HepG2 (cell line): ENCODE data around the gene TM4SF4. TPM values are rescaled to one million over a fixed set of nuclear protein-coding genes. Genes with fewer than 3 reads are reported as not detected.

Experiments
- AFF4 ChIP-seq: sonication (generic); formaldehyde crosslinking; IDR thresholded peaks from 2 replicates; pipeline ENCODE4 v1.4.0; 2020; ENCODE audit warnings: missing genetic modification reagents
- JUND ChIP-seq: sonication (generic); formaldehyde crosslinking; IDR thresholded peaks from 2 replicates; pipeline ENCODE4 v1.8.0; 2022; ENCODE audit warnings: mild to moderate bottlenecking, missing genetic modification reagents
- KDM1A ChIP-seq: IDR thresholded peaks from 2 replicates; pipeline ENCODE4 v1.6.1; 2016; ENCODE audit warnings: missing compliant biosample characterization
- KDM6A ChIP-seq: IDR thresholded peaks from 2 replicates; pipeline ENCODE4 v1.6.1; 2016; ENCODE audit warnings: low read depth
- PHF21A ChIP-seq: sonication (generic); formaldehyde crosslinking; IDR thresholded peaks from 2 replicates; pipeline ENCODE4 v1.5.0; 2020; ENCODE audit warnings: mild to moderate bottlenecking, missing genetic modification reagents
- POLR2AphosphoS2 ChIP-seq: IDR thresholded peaks from 2 replicates; pipeline ENCODE4 v1.6.1; 2011; ENCODE audit warnings: low read depth, low read length, improper control_type of control experiment
- PPARG ChIP-seq: conservative IDR thresholded peaks from 2 replicates; pipeline ENCODE4 v1.6.1; 2016; ENCODE audit warnings: missing biosample characterization, missing genetic modification reagents
- PRMT3 ChIP-seq: sonication (generic); formaldehyde crosslinking; IDR thresholded peaks from 2 replicates; pipeline ENCODE4 v1.8.1; 2022; ENCODE audit warnings: low read depth, mild to moderate bottlenecking, moderate library complexity, missing genetic modification reagents, borderline replicate concordance
- SMYD3 ChIP-seq: sonication (generic); formaldehyde crosslinking; IDR thresholded peaks from 2 replicates; pipeline ENCODE4 v1.8.1; 2023; ENCODE audit warnings: mild to moderate bottlenecking, missing genetic modification reagents
- SNAPC4 ChIP-seq: sonication (generic); formaldehyde crosslinking; IDR thresholded peaks from 2 replicates; pipeline ENCODE4 v1.4.0; 2020; ENCODE audit warnings: mild to moderate bottlenecking, missing genetic modification reagents
- ZNF230 ChIP-seq: sonication (generic); formaldehyde crosslinking; IDR thresholded peaks from 2 replicates; pipeline ENCODE4 v1.4.0; 2020; ENCODE audit warnings: mild to moderate bottlenecking, missing genetic modification reagents
- ZNF260 ChIP-seq: sonication (generic); formaldehyde crosslinking; IDR thresholded peaks from 2 replicates; pipeline ENCODE4 v1.4.0; 2020; ENCODE audit warnings: missing genetic modification reagents, low read depth, mild to moderate bottlenecking, borderline replicate concordance
- ZNF263 ChIP-seq: sonication (generic); formaldehyde crosslinking; IDR thresholded peaks from 2 replicates; pipeline ENCODE4 v1.4.0; 2020; ENCODE audit warnings: missing genetic modification reagents
- ZNF619 ChIP-seq: sonication (generic); formaldehyde crosslinking; IDR thresholded peaks from 2 replicates; pipeline ENCODE4 v1.4.0; 2020; ENCODE audit warnings: mild to moderate bottlenecking, missing genetic modification reagents
- ZNF891 ChIP-seq: sonication (generic); formaldehyde crosslinking; IDR thresholded peaks from 2 replicates; pipeline ENCODE4 v1.5.0; 2020; ENCODE audit warnings: mild to moderate bottlenecking, missing genetic modification reagents
- ZSCAN9 ChIP-seq: IDR thresholded peaks from 2 replicates; pipeline ENCODE4 v1.6.1; 2016; ENCODE audit warnings: borderline replicate concordance
- polyA plus RNA-seq, 8 experiments: library from polyadenylated mRNA; depleted of rRNA in 3 of 8; stranded (reverse) in 7 of 8; unstranded in 1 of 8; fragments of >200 nt; fragmentation: Illumina TruSeq in 4 of 8; extraction: Trizol in 4 of 8; gene quantifications; 2 replicates each; pipeline versions ENCODE4 v1.2.1 to v1.2.3, GENCODE V29; 2011 to 2016; ENCODE audit warnings: low read depth in 4 of 8, missing spikeins in 1 of 8, mixed read lengths in 1 of 8; ENCODE audit not compliant: insufficient read depth in 1 of 8
- total RNA-seq, 5 experiments: library from RNA; depleted of rRNA; stranded (reverse); fragments of >200 nt; fragmentation: Illumina TruSeq; extraction: Trizol; gene quantifications; 2 replicates each; pipeline ENCODE4 v1.2.3, GENCODE V29; 2016; ENCODE audit warnings: low read depth in 1 of 5
- TF ChIP-seq, protein P1 (sequence below), 2 experiments: IDR thresholded peaks; 2 replicates each; pipeline ENCODE4 v1.6.1; 2011 to 2012; ENCODE audit warnings: low read length in 2 of 2, borderline replicate concordance in 1 of 2, low read depth in 1 of 2, mild to moderate bottlenecking in 1 of 2, moderate library complexity in 1 of 2

Gene TM4SF4
- total and polyA plus RNA-seq, 2 of the 13 experiments (the other 11 are each of a cell fraction or from before 2014, with no cell fraction given) = 0.63 to 0.95 TPM

- TF ChIP-seq SNAPC4 (no peak), PHF21A (CRISPR knock-in tag) (peak; percentile 72; the same call in 1 of the 2 replicates), AFF4 (CRISPR knock-in tag) (no peak), KDM6A (peak; percentile 82), SMYD3 (CRISPR knock-in tag) (no peak), POLR2AphosphoS2 (no peak), ZNF260 (CRISPR knock-in tag) (no peak), ZNF230 (CRISPR knock-in tag) (0 out of 2 replicates have a peak, but pooled peaks have one; percentile 16), PPARG (CRISPR knock-in tag) (peak; percentile 28; the same call in 1 of the 2 replicates), ZSCAN9 (CRISPR knock-in tag) (no peak), ZNF619 (peak; percentile 74; the same call in 1 of the 2 replicates), KDM1A (CRISPR knock-in tag) (peak; percentile 95), ZNF263 (CRISPR knock-in tag) (peak; percentile 86), ZNF891 (CRISPR knock-in tag) (0 out of 2 replicates have a peak, but pooled peaks have one; percentile 60), JUND (CRISPR knock-in tag) (peak; percentile 65; the same call in 1 of the 2 replicates), PRMT3 (CRISPR knock-in tag) (no peak)
- TF ChIP-seq, protein P1, sequence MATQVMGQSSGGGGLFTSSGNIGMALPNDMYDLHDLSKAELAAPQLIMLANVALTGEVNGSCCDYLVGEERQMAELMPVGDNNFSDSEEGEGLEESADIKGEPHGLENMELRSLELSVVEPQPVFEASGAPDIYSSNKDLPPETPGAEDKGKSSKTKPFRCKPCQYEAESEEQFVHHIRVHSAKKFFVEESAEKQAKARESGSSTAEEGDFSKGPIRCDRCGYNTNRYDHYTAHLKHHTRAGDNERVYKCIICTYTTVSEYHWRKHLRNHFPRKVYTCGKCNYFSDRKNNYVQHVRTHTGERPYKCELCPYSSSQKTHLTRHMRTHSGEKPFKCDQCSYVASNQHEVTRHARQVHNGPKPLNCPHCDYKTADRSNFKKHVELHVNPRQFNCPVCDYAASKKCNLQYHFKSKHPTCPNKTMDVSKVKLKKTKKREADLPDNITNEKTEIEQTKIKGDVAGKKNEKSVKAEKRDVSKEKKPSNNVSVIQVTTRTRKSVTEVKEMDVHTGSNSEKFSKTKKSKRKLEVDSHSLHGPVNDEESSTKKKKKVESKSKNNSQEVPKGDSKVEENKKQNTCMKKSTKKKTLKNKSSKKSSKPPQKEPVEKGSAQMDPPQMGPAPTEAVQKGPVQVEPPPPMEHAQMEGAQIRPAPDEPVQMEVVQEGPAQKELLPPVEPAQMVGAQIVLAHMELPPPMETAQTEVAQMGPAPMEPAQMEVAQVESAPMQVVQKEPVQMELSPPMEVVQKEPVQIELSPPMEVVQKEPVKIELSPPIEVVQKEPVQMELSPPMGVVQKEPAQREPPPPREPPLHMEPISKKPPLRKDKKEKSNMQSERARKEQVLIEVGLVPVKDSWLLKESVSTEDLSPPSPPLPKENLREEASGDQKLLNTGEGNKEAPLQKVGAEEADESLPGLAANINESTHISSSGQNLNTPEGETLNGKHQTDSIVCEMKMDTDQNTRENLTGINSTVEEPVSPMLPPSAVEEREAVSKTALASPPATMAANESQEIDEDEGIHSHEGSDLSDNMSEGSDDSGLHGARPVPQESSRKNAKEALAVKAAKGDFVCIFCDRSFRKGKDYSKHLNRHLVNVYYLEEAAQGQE (IDR thresholded peaks at IDR 0.05; ENCODE audit: borderline replicate concordance in 1 of 2, low read depth in 1 of 2, low read length in 2 of 2) = no peak
Observed at GRCh38 chr3:149493315-149494021, 19.0 kb downstream of the TM4SF4 start (continued).
